Embryonic facial prominence (tissue), 1 donor: ENCODE results near the gene PARP6.

Experiments used
- DNase-seq: peaks from one replicate; pipeline ENCODE4 v3.0.0-alpha.2; 2016; ENCODE audit errors: extremely low spot score

PARP6 gene, protein sequence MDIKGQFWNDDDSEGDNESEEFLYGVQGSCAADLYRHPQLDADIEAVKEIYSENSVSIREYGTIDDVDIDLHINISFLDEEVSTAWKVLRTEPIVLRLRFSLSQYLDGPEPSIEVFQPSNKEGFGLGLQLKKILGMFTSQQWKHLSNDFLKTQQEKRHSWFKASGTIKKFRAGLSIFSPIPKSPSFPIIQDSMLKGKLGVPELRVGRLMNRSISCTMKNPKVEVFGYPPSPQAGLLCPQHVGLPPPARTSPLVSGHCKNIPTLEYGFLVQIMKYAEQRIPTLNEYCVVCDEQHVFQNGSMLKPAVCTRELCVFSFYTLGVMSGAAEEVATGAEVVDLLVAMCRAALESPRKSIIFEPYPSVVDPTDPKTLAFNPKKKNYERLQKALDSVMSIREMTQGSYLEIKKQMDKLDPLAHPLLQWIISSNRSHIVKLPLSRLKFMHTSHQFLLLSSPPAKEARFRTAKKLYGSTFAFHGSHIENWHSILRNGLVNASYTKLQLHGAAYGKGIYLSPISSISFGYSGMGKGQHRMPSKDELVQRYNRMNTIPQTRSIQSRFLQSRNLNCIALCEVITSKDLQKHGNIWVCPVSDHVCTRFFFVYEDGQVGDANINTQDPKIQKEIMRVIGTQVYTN

DNA sequence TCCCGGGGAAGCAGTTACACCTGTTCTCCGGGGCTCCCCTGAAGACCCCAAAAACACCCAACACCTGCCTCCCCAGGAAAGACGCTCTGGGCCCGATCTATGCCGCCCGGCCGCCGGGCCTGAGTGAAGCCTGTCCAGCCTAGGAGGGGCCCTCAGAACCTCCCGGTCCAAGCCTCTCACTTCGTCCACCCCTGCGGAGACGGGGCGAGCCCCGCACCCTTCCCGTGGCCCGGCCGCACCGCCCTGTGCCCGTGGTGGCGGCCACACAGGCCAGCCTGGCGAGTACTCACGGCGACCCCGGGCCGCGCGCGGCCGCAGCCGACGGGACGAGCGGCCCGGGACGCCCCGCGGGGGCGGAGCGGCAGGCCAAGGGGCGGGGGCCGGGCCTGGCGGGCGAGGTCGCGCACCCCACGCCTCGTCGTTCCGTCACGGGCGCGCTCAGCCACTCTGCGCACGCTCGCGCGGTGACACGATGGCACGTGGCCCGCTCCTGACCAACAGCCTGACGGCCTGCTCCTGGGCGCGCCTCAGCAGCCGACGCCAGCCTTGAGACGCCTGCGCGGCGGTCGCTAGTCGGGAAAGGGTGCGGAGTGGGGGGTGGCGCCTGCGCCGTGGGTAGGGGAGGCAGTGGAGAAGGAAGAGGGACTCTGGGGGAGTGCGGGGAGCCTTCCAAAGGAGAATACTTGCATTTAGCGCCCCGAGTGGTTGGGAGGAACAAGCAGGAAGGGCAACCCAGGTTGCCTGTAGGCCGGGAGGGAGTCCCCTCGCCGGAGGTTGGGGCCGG lies at the start of gene PARP6:
PARP6 (minus strand) TSS at position 342 of the 784 bp plus-strand sequence. CDS start 5,077 bp downstream, outside the sequence.
- DNase-seq = peak; percentile 96

DNA sequence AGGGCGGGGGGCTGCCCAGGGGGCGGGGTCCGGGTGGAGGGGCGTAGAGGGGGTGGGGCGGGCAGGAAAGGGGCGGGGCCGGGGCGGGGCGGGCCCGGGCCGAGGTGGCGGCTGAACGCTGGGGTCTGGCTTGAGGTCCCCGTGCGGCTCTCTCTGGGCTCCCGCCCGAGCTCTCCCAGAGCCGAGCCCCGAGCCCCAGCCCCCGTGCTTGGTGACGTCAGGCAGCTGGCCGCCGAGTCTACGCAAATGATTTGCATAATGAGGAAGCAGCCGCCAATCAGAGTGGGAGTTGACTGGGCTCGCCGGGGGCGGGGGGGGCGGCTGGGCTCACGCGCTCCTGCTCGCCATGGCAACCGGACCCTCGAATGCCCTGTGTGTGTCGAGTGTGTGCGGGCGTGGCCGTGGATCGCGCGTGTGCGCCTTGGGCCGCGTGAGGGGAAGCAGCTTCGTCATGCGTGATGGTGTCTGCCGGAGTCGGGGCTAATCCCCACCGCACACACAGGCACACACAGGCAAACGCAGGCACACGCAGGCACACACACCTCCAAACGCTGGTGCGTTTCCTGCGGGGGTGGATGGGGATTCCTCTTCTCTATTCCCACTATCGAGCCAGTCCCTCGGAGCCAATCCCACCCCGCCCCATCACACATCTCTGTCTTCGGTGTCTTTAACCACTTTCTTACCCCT lies 47.8 kb upstream of the PARP6 start, which contains the start of gene CELF6:
CELF6 (minus strand) TSS at position 173 of the 687 bp plus-strand sequence. CDS start 283 bp downstream, outside the sequence.
- DNase-seq = peak; percentile 30

DNA sequence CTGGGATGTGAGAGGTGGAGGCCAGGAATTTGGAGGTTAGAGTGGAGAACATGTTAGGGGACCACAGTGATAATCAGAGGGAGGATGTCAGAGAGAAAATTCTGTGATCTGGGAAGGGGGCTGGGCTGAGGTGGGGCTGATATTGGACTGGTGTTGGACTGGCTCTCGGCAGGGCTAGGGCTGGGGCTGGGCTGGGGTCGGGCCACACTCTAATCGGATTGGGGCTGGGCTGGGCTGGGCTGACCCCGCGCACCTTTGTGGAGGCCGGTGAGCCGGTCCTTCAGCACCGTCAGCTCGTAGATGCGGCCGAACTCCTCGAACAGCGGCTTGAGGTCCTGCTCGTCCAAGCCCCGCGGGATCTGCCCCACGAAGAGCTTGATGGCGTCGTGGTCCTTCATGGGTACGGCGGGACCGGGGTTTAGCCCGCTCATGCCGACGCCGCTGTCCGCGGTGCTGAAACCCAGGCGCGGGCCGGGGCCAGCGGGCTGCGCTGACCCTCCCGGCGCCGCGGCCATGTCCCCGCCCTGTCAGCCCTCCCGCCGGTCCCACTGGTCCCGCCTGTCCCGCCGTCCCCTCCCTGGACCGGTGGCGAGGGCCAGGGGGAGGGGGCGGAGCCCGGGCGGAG lies 47.1 kb upstream of the PARP6 start:
- DNase-seq = peak; percentile 22

DNA sequence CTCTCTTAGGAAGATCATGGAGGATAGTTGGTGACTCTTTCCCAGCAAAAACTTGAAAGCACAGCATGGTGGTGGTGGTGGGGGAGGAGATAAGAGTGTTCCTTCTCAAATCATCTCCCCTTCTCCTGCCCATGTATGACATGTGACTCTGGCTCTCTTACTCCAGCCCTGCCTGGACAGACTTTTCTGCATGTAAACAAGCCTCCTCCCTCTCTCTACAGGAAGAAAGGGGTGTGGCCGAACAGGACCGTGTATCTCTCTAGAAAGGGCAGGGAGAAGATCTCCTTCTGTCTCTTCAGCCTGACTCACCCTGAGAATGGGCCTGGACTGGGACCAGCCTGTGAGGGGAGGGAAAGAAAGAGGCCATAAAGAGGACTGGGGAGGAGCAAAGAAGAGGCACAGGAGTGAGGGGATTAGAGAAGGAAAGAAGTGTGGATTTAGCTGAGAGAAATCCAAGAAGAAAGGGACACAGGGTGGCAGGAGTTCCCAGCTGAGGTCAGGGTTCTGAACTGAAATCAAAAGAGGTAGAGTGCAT lies 46.1 kb upstream of the PARP6 start:
- DNase-seq = no peak

DNA sequence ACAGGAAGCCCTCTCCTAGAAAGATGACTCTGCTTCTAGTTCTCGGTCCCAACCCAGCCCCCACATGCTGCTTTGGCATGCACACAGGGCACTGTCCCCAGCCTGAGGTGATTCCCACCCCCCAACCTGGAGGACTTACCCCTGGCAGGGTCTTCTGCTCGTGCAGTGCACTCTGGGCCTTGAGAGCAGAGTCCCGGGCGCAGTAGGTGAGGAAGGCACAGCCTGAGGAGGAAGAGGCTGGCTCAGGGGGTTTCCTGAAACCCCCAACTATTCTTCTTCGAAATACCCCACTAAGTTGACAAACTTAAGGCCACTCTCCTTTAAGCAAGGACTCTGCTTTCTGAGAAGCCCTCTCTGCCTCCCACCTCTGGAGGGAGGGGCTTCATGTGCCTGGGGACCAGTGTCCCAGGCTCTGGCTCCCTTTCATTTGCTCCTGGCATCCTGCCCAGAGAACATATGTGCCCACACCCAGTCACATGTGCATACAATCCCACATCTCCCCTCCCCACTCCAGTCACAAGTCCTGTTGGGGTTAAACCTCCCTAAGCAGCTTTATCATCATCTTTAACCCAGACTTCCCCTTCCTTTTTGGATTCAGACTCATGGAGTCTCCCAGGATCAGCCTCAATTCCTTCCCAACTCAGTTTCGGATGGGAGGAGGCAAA lies 43.5 kb upstream of the PARP6 start:
- DNase-seq = no peak

DNA sequence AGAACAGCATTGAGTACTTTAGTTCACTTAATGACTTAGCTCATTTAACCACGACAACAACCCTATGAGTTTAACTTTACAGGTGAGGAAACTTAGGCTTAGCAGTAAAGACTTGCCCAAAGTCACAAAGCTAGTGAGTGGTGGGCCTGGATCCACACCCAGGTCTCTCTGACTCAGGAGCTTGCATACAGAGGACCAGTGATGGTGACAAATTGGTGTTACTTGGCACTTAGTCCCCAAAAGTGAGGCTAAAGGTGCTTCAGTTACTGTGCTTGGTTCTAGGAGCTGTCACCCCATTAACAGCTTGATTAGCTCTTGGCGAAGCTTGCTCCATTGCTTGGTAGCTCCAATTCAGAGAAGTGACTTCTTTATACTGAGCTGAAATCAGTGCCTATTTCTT lies 41.5 kb upstream of the PARP6 start:
- no peak for DNase-seq

DNA sequence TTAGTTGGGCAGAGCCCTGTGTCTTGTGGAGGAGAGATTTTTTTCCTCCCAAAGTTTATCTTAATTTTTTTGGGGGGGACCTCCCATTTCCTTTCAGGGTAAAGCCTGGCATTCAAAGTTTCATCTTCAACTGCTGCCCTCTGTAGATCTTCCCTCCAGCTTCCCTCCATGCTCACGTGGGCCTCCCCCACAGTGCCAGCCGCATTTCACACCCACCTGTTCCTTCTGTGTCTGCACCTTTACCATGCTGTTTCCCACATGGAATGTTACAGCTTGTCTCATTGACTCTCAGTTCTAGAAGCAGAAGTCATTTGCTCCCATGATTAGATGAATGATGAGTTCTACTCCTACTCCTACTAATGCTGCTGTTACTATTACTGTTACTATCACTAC lies 41.1 kb upstream of the PARP6 start:
- no peak for DNase-seq

DNA sequence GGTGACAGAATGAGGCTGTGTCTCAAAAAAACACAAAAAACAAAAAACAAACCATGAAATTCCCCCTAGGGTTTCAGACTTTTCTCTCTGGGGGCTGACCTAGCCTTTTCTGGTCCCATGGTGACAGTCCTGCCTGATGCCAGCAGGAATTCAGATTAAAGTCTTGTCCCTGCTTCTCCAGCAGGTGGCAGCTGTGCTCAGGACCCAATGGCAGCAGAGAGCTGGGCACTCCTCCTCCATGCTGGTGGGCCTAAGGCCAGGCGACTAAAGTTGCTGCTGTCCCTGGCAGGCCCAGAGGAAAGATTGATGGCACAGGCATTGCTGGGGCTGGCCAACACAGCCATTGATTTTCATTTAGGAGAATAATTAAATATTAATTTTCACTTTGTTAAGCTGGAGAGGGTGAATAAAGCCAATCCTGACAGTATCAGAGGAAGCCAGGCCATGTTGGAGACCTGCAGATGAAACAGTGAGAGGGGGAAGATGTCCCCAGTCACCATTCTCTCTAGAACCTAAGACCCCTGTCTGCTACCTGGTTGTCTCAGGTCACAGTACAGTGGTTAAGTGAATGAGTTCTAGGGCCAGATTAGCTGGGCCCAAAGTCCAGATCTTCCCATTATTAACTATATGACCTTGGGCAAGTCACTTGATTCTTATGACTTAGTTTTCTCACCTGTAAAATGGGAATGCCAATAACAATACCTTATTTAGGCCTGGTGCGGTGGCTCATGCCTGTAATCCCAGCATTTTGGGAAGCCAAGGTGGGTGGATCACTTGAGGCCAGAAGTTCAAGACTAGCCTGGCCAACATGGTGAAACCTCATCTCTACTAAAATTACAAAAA lies 40.5 kb upstream of the PARP6 start:
- no peak for DNase-seq

DNA sequence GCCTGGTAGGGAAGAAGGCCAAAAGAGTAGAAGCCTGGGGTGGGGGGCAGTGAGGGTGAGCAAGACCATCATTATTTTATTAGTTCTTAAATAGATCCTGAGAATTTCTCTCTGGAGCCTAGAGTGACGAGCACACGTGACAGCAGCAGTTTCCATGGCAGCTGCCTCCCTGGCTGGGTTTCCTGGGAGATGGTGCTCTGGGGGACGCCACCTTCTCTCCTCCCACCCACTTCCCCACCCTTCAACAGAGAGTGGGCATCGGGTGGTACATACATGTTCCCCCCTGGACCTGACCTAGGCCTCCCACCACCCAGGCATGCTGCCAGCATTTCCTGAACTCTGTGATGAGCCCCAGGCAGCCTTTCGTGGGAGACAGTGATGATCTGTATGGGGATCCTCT lies 34.7 kb upstream of the PARP6 start:
- DNase-seq = no peak

DNA sequence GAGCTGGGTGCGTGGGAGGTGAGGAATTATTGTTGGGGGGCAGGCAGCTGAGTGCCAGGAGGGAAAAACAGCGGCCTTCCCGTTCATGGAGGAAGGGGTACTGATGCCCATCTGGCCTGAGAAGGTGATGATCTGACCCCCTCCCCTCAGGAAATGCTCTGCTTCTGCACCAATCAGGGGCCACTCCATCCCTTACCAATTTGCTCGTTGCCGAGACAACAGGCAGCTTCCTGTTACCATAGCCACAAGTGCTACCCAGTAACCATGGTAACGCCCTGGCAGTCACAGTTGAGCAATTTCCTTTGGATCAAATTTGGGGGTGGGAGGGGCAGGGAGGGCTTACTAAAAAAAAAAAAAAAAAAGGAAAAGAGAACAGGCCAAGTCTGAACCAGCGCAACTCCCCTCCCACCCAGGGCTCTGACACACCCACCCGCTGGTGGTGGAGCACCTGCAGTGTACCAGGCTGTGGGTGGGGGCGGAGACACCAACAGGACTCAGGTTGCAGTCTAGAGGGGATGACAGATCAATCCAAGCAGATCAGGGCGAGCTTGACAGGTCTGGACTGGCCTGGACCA lies 33.9 kb upstream of the PARP6 start:
- no peak for DNase-seq

DNA sequence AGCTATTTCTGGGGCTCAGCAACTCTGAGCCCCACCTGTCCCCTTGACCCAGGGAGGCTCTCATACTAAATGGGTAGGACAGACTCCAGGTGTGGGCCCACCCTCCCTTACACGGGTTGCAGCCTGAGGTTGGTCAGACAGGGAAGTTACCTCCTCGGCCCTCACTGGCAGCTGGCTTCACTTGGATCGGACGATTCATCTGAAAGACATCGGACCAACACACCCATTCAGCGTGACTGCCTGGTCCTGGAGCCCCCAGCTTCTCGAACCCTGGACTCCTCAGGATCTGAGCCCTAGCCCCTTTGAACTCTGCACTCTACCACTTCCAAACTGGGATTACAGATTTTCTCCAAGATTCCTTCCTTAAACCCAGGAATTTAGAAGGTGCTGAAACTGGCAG lies 32.2 kb upstream of the PARP6 start:
- no peak for DNase-seq

DNA sequence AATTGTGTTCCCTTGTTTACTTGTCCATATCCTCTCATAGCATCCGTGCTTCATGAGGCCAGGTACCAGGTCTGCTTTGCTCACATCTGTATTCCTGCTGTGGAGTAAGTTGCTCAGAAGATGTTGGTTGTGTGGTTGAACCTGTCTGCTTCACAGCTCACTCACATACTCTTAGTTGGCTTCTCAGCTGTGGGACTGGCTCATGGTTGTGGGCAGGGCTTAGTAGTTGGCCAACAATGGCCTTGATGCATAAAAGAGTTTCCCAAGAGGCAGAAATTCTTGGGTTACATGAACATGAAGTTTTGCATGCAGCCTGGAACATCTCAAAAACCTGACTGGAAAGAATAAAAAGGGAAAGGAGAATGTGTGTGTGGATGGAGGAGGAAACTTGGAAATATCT lies 30.6 kb upstream of the PARP6 start:
- no peak for DNase-seq

DNA sequence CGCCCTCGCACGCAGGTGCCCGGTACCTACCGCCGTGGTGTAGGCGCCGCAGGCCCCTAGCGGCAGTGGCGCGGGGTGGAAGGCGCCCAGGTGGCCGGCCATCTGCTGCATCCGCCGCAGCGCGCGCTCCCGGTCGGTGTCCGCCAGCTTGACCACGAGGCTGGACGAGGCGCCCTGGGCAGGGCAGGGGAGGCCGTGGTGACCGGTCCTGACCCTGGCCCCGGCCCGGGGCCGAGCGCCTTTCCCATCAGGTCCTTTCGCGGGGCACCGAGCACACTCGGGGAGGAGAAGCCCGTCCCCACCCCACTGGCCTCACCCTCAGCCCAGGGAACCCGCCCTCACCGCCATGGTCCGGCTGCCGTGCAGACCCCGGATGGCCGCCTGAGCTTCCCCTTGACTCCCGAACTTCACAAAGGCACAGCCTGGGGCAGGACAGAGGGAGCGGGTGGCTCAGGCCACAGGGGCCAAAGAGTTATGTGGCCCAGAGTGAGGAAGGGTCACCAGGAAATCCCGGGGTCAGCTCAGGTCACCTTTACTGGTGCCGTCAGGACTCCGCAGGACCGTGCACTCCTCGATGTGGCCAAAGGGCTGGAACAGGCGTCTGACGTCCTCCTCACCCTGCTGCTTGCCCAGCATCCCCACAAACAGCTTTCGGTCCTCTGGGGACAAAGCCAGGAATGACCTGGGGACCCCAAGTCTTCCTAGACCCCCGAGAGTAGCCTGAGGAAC lies 17.4 kb upstream of the PARP6 start:
- DNase-seq = no peak

DNA sequence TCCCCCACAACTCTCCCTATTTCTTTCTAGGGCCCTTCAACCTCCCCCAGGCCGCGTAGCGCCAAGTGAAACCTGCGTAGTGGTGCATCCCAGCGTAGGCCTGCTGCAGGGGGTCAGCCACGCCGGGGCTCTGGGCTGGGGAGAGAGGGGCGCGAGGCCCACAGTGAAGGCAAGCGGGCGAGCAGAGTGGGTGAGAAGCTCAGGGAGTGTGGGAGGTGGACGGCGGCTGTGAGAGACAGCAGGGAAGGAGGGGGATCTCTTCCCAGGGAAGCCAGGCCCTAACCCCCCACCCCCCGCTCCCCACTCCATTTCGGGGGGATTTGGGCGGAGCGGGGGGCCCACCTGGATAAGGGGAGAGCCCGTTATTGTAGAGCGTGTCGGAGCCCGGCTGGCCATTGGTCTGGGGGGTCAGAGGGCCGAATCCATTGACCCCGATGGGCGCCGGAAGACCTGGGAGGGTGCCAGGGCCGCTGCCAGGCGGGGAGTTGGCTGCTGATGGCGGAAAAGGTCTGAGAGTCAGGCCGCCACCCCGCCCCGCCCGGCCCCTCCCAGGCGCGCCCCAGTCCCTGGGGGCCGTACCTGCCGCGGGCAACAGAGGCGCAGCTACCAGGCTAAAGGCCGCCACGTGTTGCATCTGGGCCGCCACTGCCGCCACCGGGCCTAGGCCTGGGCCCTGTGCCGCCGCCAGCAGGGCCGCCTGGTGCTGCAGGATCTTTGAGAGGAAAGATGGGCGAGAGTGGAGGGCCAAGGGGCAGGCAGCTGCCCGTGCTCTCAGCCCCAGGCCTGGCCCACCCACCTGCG lies 16.6 kb upstream of the PARP6 start:
- DNase-seq = no peak

DNA sequence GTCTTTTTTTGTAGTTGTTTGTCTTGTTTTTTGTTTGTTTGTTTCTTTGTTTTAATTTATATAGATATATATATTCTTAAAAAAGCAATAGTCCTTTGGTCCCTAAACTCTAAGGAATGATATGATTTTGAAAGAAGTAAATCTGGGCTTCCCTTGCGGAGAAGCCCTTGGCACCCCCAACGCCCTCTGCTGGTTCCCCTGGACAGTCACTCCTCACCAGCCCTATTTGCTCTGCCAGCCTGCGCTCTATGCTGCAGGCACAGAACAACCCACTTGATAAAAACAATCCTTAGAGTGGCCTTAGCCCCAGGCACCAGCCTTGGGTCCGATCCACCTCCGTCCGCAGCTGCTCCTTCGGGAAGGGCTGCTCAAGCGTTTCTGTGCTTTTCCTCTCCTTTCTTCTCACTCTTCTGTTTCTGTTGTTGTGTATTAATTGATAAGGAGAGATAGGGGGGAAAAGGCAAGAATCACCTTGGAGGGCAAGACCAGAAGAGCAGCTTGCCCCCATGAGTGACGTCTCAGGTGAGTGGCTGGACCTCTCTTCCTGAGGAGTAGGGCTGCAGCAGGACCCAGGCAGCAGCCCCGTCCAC lies 13.7 kb upstream of the PARP6 start:
- DNase-seq = no peak

DNA sequence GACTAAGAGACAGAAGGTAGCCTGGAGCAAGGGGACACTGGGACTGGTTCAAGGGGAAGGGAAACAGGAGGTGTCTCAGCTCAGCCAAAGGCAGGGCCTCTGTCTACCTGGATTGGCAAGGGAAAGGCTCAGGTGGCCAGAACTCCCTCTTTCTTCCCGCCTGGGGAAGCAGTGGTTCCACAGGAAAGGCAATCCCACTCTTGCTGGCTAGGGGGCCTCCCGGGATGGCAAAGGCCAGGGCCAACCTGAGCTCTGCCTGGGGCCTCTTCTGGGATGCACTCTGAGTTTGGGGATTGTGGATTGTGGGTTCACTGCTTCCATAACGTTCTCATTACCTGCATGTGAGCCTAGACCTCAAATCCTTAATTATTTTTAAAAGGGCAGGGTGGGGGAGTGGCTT lies 13.0 kb upstream of the PARP6 start:
- DNase-seq = no peak

DNA sequence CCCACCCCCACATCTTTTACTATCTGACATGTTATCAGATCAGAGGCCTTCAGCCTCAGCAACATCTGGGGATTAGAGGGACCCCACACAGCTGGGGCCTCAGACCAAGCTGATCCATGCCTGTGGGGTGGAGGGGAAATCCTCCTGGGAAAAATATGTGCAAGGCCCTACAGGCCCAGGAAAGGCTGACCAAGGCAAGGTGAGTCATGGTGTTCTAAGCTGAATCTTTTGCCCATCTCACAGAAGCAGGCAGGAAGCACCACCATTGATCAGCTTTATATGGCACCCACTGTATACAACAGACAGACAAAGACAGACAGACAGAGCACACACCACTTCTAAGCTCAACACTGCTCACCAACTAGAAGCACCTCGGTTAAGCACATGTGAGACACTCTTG lies 12.4 kb upstream of the PARP6 start:
- DNase-seq = no peak
